Tibial nerve (tissue), 4 donors: Measurements from ENCODE around the gene COMMD2. TPM values are rescaled to one million over a fixed set of nuclear protein-coding genes. Genes with fewer than 3 reads are reported as not detected.

Experiments used
- DNase-seq, 2 donors: peaks; one replicate each; pipeline ENCODE4 v3.0.0-alpha.2; 2019; ENCODE audit warnings: low spot score in 2 of 2
- H3K27ac ChIP-seq, 4 donors: fragments of 200-600 bp; sonication (generic) in 3 of 4; one replicate each; pipeline ENCODE4 v1.5.1; 2017 to 2019; ENCODE audit warnings: mild to moderate bottlenecking in 1 of 4
- H3K27me3 ChIP-seq, 2 donors: fragments of 200-600 bp; sonication (generic) in 1 of 2; one replicate each; pipeline versions ENCODE4 v1.5.1 to v1.6.0; 2017 to 2019
- H3K36me3 ChIP-seq, 3 donors: fragments of 200-600 bp; sonication (generic); one replicate each; pipeline ENCODE4 v1.5.1; 2018 to 2019
- H3K4me1 ChIP-seq, 4 donors: fragments of 200-600 bp; sonication (generic) in 3 of 4; one replicate each; pipeline ENCODE4 v1.5.1; 2017 to 2019
- H3K4me3 ChIP-seq, 4 donors: fragments of 200-600 bp; sonication (generic) in 3 of 4; one replicate each; pipeline ENCODE4 v1.5.1; 2017 to 2019; ENCODE audit warnings: mild to moderate bottlenecking in 1 of 4, moderate library complexity in 1 of 4
- H3K9me3 ChIP-seq, 4 donors: fragments of 200-600 bp; sonication (generic) in 3 of 4; one replicate each; pipeline ENCODE4 v1.5.1; 2017 to 2019
- EP300 ChIP-seq, 2 donors: sonication (generic); formaldehyde crosslinking; IDR thresholded peaks; one replicate each; pipeline ENCODE4 v1.6.1; 2017; ENCODE audit warnings: antibody characterized with exemption in 2 of 2, mild to moderate bottlenecking in 1 of 2
- POLR2A ChIP-seq, 2 donors: fragments of 450-650 bp; IDR thresholded peaks; one replicate each; pipeline ENCODE4 v1.6.1; 2017; ENCODE audit warnings: antibody characterized with exemption in 2 of 2, mild to moderate bottlenecking in 2 of 2, moderate library complexity in 2 of 2
- WGBS, 2 donors: methylation state at CpG; one replicate each; pipeline ENCODE4 v1.1.5; 2018; 5-methylcytosine and 5-hydroxymethylcytosine counted together
- total RNA-seq, 4 donors: library from RNA; depleted of rRNA; stranded (reverse); fragments of >200 nt; gene quantifications; one replicate each; pipeline ENCODE4 v1.1.0, GENCODE V29; 2016
- TF ChIP-seq, protein P1 (sequence below), 5 experiments: fragments of 200-600 bp in 3 of 5; fragments of 450-650 bp in 2 of 5; sonication (generic) in 3 of 5; IDR thresholded peaks; one replicate each; pipeline ENCODE4 v1.5.1; 2016 to 2019; ENCODE audit warnings: antibody characterized with exemption in 5 of 5, mild to moderate bottlenecking in 3 of 5, moderate library complexity in 2 of 5

The COMMD2 gene
- total RNA-seq, 4 donors from 2014 or later = 18.6 to 28.2 (median 22.3) TPM

DNA sequence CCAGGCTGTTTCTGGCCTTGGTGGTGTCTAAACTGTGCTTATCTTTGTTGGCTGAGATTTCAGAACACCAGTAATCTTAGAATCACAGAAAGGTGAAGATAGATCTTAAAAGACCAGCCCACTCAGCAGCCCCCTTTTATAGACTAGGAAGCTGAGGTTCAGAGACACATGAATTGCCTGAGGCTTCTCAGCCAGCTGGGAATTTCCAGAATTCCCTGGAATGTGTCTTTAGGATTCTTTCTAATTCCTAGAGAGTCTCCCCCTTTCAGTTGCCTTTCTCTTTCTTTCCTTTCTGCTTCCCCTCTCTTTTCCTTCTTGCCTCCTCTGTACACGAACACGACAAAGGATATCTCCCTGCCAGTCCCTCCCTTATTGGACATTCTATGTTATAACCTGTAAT lies 20.6 kb upstream of the COMMD2 start:
- H3K27me3 ChIP-seq = no peaks in the 10 kb centered on the region
- H3K9me3 ChIP-seq = no peaks in the 10 kb centered on the region
- no peaks in the 10 kb centered on the region for H3K4me1 ChIP-seq
- H3K36me3 ChIP-seq = no peaks in the 10 kb centered on the region
- WGBS, 2 donors = 86 to 92% methylated on average over 2 of the region's 2 CpGs
- no peak for DNase-seq
- no peak overlapping the region for H3K27ac ChIP-seq
- H3K4me3 ChIP-seq = no peak overlapping the region
- TF ChIP-seq POLR2A (IDR thresholded peaks at IDR 0.05) (no peak), EP300 (IDR thresholded peaks at IDR 0.05) (no peak)
- TF ChIP-seq, protein P1, sequence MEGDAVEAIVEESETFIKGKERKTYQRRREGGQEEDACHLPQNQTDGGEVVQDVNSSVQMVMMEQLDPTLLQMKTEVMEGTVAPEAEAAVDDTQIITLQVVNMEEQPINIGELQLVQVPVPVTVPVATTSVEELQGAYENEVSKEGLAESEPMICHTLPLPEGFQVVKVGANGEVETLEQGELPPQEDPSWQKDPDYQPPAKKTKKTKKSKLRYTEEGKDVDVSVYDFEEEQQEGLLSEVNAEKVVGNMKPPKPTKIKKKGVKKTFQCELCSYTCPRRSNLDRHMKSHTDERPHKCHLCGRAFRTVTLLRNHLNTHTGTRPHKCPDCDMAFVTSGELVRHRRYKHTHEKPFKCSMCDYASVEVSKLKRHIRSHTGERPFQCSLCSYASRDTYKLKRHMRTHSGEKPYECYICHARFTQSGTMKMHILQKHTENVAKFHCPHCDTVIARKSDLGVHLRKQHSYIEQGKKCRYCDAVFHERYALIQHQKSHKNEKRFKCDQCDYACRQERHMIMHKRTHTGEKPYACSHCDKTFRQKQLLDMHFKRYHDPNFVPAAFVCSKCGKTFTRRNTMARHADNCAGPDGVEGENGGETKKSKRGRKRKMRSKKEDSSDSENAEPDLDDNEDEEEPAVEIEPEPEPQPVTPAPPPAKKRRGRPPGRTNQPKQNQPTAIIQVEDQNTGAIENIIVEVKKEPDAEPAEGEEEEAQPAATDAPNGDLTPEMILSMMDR (IDR thresholded peaks at IDR 0.05) = no peak

DNA sequence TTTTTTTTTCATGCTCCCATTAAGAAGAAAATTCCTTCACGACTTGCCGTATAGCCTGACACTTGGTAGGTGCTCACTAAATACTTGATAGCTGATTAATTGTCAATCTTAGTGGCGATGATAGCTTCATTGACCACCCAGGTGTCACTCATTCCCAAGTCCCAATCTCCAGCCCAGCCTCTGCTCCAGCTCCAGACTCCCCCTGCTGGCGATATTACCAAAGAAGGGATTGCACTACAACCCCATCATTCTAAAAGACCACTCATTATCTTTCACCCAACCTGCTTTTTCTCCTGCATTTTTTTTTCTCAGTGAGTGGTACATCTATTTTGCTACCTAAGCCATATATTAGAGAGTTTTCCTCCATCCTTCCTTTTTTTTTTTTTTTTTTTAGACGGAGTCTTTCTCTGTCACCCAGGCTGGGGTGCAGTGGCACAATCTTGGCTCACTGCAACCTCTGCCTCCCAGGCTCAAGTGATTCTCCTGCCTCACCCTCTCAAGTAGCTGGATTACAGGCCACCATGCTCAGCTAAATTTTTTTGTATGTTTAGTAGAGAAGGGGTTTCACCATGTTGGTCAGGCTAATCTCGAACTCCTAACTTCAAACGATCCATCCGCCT lies 19.5 kb upstream of the COMMD2 start:
- Histone ChIP-seq H3K36me3 (no peaks in the 10 kb centered on the region), H3K27ac (no peak overlapping the region), H3K4me3 (no peak overlapping the region), H3K4me1 (no peaks in the 10 kb centered on the region), H3K27me3 (no peaks in the 10 kb centered on the region), H3K9me3 (no peaks in the 10 kb centered on the region)
- peak; percentile 17 to 70 for DNase-seq
- WGBS, 2 donors = 58 to 62% methylated on average over 8 of the region's 8 CpGs
- TF ChIP-seq EP300 (IDR thresholded peaks at IDR 0.05) (no peak), POLR2A (IDR thresholded peaks at IDR 0.05) (no peak)
- TF ChIP-seq, protein P1 (IDR thresholded peaks at IDR 0.05) = peak; percentile 46 to 63 (median 54)

DNA sequence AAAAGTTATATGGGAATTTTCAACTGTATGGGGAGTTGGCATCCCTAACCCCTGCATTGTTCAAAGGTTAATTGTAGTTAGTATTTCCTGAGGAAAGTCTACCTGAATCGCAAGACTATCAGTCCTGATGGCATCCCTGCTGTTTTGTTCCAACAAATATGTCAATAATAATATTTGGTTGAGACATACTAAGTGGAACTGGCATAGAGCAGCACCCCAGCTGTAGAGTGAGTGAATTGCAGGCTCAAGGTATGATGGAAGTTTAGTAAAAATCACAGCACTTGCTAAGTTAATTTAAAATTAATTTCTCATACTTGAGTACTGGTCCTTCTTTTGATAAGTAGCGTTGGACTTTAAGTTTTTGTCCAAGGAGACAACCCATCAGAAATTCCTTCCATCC lies 18.0 kb upstream of the COMMD2 start:
- H3K9me3 ChIP-seq = no peaks in the 10 kb centered on the region
- H3K27ac ChIP-seq = no peak overlapping the region
- no peak overlapping the region for H3K4me3 ChIP-seq
- peaks cover 0 to 8% (median 0%) of the 10 kb centered on the region in 4 donors for H3K4me1 ChIP-seq
- TF ChIP-seq POLR2A (IDR thresholded peaks at IDR 0.05) (no peak), EP300 (IDR thresholded peaks at IDR 0.05) (no peak)
- TF ChIP-seq, protein P1 (IDR thresholded peaks at IDR 0.05) = no peak
- H3K27me3 ChIP-seq = no peaks in the 10 kb centered on the region
- no peaks in the 10 kb centered on the region for H3K36me3 ChIP-seq
- 85 to 96% methylated on average over 2 of the region's 2 CpGs for WGBS, 2 donors
- no peak for DNase-seq

DNA sequence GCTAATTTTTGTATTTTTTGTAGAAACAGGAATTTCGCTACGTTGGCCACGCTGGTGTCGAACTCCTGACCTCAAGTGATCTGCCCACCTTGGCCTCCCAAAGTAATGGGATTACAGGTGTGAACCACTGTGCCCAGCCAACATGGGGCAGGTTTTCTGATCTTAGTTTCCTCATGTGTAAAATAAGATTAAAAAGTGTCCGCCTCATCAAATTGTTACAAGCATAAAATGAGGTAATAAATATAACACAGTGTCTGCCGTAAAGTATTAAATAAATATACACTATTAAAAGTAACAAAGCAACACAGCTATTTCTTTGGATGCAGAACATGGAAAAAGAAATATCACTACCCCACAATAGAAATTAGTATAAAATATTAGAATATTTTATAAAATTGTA lies 16.4 kb upstream of the COMMD2 start:
- 91 to 93% methylated on average over 6 of the region's 6 CpGs for WGBS, 2 donors
- Histone ChIP-seq H3K27me3 (no peaks in the 10 kb centered on the region), H3K36me3 (no peaks in the 10 kb centered on the region), H3K4me1 (peaks cover 0 to 8% (median 0%) of the 10 kb centered on the region in 4 donors), H3K4me3 (no peak overlapping the region), H3K9me3 (no peaks in the 10 kb centered on the region), H3K27ac (no peak overlapping the region)
- TF ChIP-seq, protein P1 (IDR thresholded peaks at IDR 0.05) = no peak
- no peak for TF ChIP-seq EP300 (IDR thresholded peaks at IDR 0.05)
- TF ChIP-seq POLR2A (IDR thresholded peaks at IDR 0.05) = no peak
- no peak for DNase-seq

DNA sequence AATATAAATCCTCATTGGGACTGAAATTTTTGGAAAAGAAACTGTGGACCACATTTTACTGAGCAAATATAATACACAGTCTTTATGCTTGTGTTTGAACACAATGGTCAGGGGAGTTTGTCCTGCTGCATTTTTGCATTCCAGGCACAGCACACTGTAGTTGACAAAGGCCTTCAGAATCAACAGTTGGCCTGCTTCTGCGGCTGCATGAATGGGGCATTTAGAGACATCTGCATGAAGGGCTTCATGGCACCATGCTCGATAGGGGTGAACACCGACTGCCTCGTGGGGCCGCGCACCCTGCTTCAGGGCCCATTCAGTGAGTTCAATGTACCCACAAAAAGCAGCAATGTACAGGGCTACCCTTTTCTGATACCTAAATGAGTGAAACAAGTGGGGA lies 15.4 kb upstream of the COMMD2 start:
- TF ChIP-seq, protein P1 (IDR thresholded peaks at IDR 0.05) = no peak
- TF ChIP-seq EP300 (IDR thresholded peaks at IDR 0.05) (no peak), POLR2A (IDR thresholded peaks at IDR 0.05) (no peak)
- 56 to 69% methylated on average over 6 of the region's 6 CpGs for WGBS, 2 donors
- H3K27me3 ChIP-seq = no peaks in the 10 kb centered on the region
- H3K4me3 ChIP-seq = no peak overlapping the region
- no peaks in the 10 kb centered on the region for H3K36me3 ChIP-seq
- H3K9me3 ChIP-seq = no peaks in the 10 kb centered on the region
- H3K4me1 ChIP-seq = peaks cover 0 to 8% (median 0%) of the 10 kb centered on the region in 4 donors
- peak overlapping the region in 2 of 4 donors; percentile 63 to 64 for H3K27ac ChIP-seq
- no peak for DNase-seq
